Activated naive CD8-positive, alpha-beta T cell treated with anti-CD3 and anti-CD28 coated beads, Interleukin-2, amount 50 U/mL, for 24 hours (primary cell): ENCODE measurements around the gene DCAF7.
A peak's percentile ranks its signal among the peaks of the same experiment; 100 is the strongest.

ENCODE experiments used
- ATAC-seq: fragments of 150-1000 bp; cut with Tn5 transposase; one replicate; pipeline ENCODE4 v1.10.0; 2021
- DNase-seq: peaks from one replicate; pipeline ENCODE4 v3.0.0; 2021
- H3K27ac Mint-ChIP-seq: one replicate; pipeline ENCODE4 v1.8.0; 2021; ENCODE audit warnings: mild to moderate bottlenecking, mixed read lengths
- H3K27me3 Mint-ChIP-seq: one replicate; pipeline ENCODE4 v1.8.0; 2021; ENCODE audit warnings: mixed read lengths
- H3K36me3 Mint-ChIP-seq: one replicate; pipeline ENCODE4 v1.8.0; 2021; ENCODE audit warnings: low read depth, mixed read lengths
- H3K4me1 Mint-ChIP-seq: one replicate; pipeline ENCODE4 v1.8.0; 2021; ENCODE audit warnings: mixed read lengths
- H3K4me3 Mint-ChIP-seq: one replicate; pipeline ENCODE4 v1.8.0; 2021; ENCODE audit warnings: mild to moderate bottlenecking, moderate library complexity, mixed read lengths
- H3K9me3 Mint-ChIP-seq: one replicate; pipeline ENCODE4 v1.8.0; 2021; ENCODE audit warnings: mixed read lengths

DCAF7 gene

GRCh38 chr17:63534078-63534570 is 16.2 kb upstream of the DCAF7 start:
- Mint-ChIP-seq H3K36me3 (no peaks in the 10 kb centered on the region), H3K4me3 (no peak overlapping the region), H3K9me3 (no peaks in the 10 kb centered on the region), H3K27ac (no peak overlapping the region), H3K27me3 (peaks cover 21% of the 10 kb centered on the region), H3K4me1 (peaks cover 3% of the 10 kb centered on the region)
- DNase-seq, result no peak
- no peak for ATAC-seq

DNA sequence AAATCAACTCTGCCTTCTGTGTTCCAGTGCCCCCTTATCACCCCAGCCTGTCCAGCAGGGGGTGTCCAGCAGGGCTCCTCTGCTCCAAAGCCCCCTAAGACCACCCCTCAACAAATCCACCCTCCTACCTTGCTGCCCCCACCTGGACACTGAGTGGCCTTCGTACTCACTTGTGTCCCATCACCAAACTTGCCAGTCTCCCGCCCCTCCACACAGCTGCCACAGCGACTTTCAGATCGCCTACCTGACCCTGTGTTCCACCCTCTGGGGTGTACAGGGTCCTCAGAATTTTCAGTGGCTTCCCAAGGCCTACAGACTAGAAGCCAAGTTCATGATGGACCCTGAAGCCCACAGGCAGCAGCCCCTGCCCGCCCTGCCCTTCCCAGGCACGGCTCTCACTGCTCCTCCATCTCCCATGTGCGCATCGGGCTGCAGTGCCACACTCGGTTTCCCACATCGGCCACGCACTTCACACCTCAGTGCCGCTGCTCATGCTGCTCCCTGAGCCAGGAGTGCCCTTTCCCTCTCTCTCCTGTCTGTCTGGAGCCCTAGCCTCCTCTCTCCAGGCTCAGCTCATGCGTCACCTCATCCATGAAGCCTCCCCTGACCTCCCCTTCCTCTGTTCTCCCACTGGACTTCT is 15.3 kb upstream of the DCAF7 start:
- H3K36me3 Mint-ChIP-seq, result no peaks in the 10 kb centered on the region
- peaks cover 3% of the 10 kb centered on the region for H3K4me1 Mint-ChIP-seq
- ATAC-seq (no peak), DNase-seq (no peak)
- peaks cover 30% of the 10 kb centered on the region for H3K27me3 Mint-ChIP-seq
- no peaks in the 10 kb centered on the region for H3K9me3 Mint-ChIP-seq
- H3K27ac Mint-ChIP-seq, result no peak overlapping the region
- H3K4me3 Mint-ChIP-seq, result no peak overlapping the region

DNA sequence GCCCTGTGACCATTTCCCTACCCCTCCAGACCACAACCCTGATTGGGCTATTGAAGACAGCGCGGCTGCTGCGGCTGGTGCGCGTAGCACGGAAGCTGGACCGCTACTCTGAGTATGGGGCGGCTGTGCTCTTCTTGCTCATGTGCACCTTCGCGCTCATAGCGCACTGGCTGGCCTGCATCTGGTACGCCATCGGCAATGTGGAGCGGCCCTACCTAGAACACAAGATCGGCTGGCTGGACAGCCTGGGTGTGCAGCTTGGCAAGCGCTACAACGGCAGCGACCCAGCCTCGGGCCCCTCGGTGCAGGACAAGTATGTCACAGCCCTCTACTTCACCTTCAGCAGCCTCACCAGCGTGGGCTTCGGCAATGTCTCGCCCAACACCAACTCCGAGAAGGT is 14.6 kb upstream of the DCAF7 start:
- ATAC-seq (no peak), DNase-seq (no peak)
- Mint-ChIP-seq H3K9me3 (no peaks in the 10 kb centered on the region), H3K27ac (no peak overlapping the region), H3K4me1 (peaks cover 3% of the 10 kb centered on the region), H3K36me3 (no peaks in the 10 kb centered on the region), H3K4me3 (no peak overlapping the region), H3K27me3 (peaks cover 30% of the 10 kb centered on the region)

DNA sequence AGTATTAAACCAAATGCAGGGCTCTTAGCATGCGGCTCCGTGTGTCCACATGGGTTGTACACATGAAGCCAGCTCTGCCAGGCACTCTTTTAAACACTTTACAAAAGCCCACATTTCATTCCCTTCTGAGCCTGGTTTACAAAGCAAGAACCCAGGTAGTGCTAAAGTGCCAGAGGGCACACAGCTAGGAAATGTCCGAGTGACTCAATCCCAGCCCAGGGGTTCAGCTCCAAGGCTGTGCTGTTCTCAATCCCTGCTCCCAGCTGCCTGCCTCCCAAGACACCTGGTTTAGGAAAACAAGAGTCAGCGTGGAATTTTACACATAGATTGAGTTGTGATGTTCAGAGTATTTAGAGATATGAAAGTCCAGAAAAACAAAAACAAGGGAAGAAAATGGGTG is 13.3 kb upstream of the DCAF7 start:
- no peak for DNase-seq
- Mint-ChIP-seq H3K27me3 (peaks cover 33% of the 10 kb centered on the region), H3K36me3 (no peaks in the 10 kb centered on the region), H3K4me3 (no peak overlapping the region), H3K4me1 (peaks cover 3% of the 10 kb centered on the region), H3K27ac (no peak overlapping the region), H3K9me3 (no peaks in the 10 kb centered on the region)
- ATAC-seq, result no peak

GRCh38 chr17:63537991-63538692 is 12.1 kb upstream of the DCAF7 start:
- peaks cover 3% of the 10 kb centered on the region for H3K4me1 Mint-ChIP-seq
- ATAC-seq (peak; percentile 41), DNase-seq (peak; percentile 37)
- no peak overlapping the region for H3K27ac Mint-ChIP-seq
- H3K36me3 Mint-ChIP-seq, result no peaks in the 10 kb centered on the region
- H3K4me3 Mint-ChIP-seq, result peak overlapping the region; percentile 38
- peaks cover 33% of the 10 kb centered on the region for H3K27me3 Mint-ChIP-seq
- no peaks in the 10 kb centered on the region for H3K9me3 Mint-ChIP-seq

GRCh38 chr17:63538693-63539595 is 11.3 kb upstream of the DCAF7 start:
- Mint-ChIP-seq H3K4me3 (peak overlapping the region; percentile 38), H3K27me3 (peaks cover 33% of the 10 kb centered on the region), H3K4me1 (peaks cover 3% of the 10 kb centered on the region), H3K36me3 (no peaks in the 10 kb centered on the region), H3K9me3 (no peaks in the 10 kb centered on the region), H3K27ac (no peak overlapping the region)
- DNase-seq (no peak), ATAC-seq (no peak)

DNA sequence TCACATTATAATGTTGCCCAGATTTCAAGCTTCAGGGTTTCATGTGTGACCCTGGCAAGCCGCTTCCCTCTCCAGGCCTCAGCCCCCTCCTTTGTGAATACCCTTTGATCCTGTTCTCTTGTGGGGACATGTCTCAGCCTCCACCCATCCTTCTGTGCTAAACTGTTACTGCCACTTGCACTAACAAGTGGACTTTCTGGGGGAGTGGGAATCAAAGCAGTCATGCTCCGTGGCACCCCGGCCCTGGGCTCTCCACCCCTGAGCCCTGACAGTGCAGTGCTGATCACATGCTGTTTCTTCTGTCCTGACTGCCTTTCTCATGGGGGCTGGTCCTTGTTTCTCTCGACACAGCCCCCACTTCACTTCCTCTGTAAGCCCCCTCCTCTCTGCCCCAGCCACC is 9.7 kb upstream of the DCAF7 start:
- Mint-ChIP-seq H3K27me3 (peaks cover 31% of the 10 kb centered on the region), H3K36me3 (no peaks in the 10 kb centered on the region), H3K9me3 (no peaks in the 10 kb centered on the region), H3K4me1 (peaks cover 3% of the 10 kb centered on the region), H3K4me3 (no peak overlapping the region), H3K27ac (no peak overlapping the region)
- ATAC-seq (no peak), DNase-seq (no peak)

GRCh38 chr17:63542218-63542545 is 8.1 kb upstream of the DCAF7 start:
- peaks cover 26% of the 10 kb centered on the region for H3K27me3 Mint-ChIP-seq
- H3K36me3 Mint-ChIP-seq, result no peaks in the 10 kb centered on the region
- H3K4me3 Mint-ChIP-seq, result no peak overlapping the region
- DNase-seq (no peak), ATAC-seq (no peak)
- H3K4me1 Mint-ChIP-seq, result peaks cover 3% of the 10 kb centered on the region
- H3K9me3 Mint-ChIP-seq, result no peaks in the 10 kb centered on the region
- H3K27ac Mint-ChIP-seq, result no peak overlapping the region

DNA sequence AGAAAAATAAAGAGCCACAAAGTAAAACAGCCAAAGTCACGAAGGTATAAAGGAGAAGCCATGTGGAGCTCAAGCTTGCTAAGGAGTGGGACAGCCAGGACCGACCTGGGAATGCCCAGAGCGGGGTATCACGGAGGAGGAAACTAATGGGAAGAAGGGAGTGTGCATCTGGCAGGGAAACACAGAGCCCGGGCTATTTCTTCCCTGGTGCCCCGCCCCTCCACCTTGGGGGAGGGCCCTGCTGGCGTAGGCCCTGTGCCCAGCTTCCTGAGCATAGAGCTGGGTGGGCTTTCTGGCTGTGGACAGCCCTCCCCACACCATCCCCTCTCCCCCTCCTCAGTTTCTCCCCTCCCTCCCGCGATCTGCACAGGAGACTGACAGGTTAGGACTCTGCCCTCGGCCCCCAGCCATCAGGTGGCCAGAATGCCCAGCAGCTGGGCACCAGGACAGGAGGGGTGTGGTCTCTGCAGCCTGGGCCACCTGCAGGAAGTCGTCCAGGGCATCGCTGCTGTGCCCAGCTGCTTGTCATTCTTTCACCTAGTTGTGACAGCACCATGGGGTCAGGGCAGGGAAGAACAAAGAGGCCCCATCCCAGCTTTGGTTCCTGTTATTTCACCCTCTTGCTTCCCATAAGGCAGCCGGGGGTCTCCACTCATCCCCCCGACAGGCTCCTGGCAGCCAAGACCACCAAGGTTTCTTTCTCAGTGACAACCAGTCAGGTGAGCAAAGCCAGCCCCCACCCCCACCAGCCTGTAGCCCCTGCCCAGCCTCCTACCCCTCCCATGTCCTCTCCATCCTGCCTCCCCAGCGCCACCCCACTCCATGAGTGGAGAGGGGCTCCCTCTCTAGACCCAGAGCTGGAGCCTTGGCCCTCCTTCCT is 7.1 kb upstream of the DCAF7 start:
- ATAC-seq (no peak), DNase-seq (no peak)
- no peak overlapping the region for H3K27ac Mint-ChIP-seq
- peaks cover 3% of the 10 kb centered on the region for H3K4me1 Mint-ChIP-seq
- peaks cover 21% of the 10 kb centered on the region for H3K27me3 Mint-ChIP-seq
- no peak overlapping the region for H3K4me3 Mint-ChIP-seq
- H3K36me3 Mint-ChIP-seq, result no peaks in the 10 kb centered on the region
- no peaks in the 10 kb centered on the region for H3K9me3 Mint-ChIP-seq

- Mint-ChIP-seq H3K27ac (no peak overlapping the region), H3K4me3 (no peak overlapping the region)
- no peak for DNase-seq
These were observed 6.4 kb upstream of the DCAF7 start for GRCh38 chr17:63543822-63544420.

DNA sequence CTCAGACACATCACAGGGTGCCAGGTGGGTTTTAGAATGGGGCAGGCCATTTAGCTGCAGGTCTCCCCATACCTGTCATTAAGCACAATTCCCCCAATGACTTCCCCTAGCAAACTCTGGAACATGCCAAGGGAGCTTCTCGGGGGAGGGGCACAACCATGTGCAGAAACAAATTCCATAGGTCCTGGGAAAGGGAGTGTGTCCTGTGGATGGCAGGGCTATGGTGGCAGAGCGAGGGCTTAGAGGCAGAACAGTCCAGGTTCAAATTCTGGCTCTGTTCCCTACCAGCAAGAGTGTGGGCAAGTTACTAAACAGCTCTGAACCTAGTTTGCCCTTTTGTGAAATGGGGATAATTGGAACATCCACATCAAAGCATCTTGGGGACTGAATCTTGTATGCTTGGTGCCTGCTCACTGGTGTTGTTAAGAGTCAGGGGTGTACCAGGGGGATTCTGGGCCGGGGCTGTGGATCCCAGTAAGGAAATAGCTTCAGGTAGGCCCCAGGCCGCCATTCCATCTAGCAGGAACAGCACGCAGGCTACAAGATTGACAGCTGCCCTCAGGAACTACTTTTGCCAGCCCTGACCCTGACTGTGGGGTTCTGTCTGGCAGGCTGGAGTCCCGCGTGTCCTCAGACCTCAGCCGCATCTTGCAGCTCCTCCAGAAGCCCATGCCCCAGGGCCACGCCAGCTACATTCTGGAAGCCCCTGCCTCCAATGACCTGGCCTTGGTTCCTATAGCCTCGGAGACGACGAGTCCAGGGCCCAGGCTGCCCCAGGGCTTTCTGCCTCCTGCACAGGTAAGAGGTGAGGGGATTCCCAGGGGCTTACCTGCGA is 5.6 kb upstream of the DCAF7 start:
- Mint-ChIP-seq H3K9me3 (no peaks in the 10 kb centered on the region), H3K4me1 (peaks cover 4% of the 10 kb centered on the region), H3K36me3 (no peaks in the 10 kb centered on the region), H3K4me3 (no peak overlapping the region), H3K27ac (no peak overlapping the region), H3K27me3 (peaks cover 6% of the 10 kb centered on the region)
- ATAC-seq (no peak), DNase-seq (no peak)

More at GRCh38 chr17:63543822-63544420, 6.4 kb upstream of the DCAF7 start:
- Mint-ChIP-seq H3K9me3 (no peaks in the 10 kb centered on the region), H3K27me3 (peaks cover 14% of the 10 kb centered on the region), H3K36me3 (no peaks in the 10 kb centered on the region), H3K4me1 (no peaks in the 10 kb centered on the region)
- ATAC-seq, result no peak

DNA sequence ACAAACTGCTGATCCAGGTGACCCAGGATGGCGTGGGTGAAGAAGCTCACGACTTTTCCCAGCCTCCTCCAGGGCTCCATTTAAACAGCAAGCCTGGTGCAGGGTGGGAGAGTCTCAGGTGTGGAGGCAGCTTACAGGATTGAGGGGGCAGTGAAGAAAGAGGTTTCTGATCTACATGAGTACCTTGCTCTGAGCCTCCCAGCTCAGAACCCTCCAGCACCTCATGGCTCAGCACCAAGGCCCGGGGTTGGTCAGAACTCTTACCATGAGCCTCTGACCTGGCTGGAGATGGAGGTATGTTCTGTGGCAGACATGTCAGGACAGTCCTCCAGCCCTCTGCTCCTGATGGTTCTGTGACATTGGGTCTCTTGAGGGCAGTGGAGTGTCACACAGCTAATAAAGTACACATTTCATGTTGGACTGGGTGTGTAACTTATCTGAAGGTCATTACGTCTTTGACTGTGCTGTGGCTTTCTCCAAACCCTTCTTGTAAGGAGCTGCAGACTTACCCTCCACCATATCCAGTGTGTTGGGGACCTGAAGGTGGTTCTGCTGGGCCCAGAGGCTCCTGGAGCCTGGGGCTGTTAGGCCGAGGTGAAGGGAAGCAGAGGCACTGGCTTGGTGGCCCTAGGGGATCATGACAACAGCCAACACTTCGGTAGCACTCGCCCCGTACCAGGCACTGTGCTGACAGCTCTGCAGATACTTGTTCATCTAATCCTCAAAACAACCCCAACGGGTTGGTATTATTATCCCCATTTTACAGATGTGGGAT is 3.8 kb upstream of the DCAF7 start:
- DNase-seq (no peak), ATAC-seq (no peak)
- Mint-ChIP-seq H3K27ac (no peak overlapping the region), H3K27me3 (no peaks in the 10 kb centered on the region), H3K4me1 (peaks cover 7% of the 10 kb centered on the region), H3K36me3 (peaks cover 2% of the 10 kb centered on the region), H3K4me3 (no peak overlapping the region), H3K9me3 (no peaks in the 10 kb centered on the region)
